HK-2 (cell line): Measurements from ENCODE around the gene SV2C.
"Not testable (repeated sequence)": the region's sequence is repeated elsewhere in the genome, so short reads cannot be mapped to it uniquely, and the experiment has no call there.

ENCODE experiments used
- DNase-seq: peaks from one replicate; pipeline ENCODE4 v3.0.0-alpha.2; 2018; ENCODE audit not compliant: unreplicated experiment

SV2C gene

DNA sequence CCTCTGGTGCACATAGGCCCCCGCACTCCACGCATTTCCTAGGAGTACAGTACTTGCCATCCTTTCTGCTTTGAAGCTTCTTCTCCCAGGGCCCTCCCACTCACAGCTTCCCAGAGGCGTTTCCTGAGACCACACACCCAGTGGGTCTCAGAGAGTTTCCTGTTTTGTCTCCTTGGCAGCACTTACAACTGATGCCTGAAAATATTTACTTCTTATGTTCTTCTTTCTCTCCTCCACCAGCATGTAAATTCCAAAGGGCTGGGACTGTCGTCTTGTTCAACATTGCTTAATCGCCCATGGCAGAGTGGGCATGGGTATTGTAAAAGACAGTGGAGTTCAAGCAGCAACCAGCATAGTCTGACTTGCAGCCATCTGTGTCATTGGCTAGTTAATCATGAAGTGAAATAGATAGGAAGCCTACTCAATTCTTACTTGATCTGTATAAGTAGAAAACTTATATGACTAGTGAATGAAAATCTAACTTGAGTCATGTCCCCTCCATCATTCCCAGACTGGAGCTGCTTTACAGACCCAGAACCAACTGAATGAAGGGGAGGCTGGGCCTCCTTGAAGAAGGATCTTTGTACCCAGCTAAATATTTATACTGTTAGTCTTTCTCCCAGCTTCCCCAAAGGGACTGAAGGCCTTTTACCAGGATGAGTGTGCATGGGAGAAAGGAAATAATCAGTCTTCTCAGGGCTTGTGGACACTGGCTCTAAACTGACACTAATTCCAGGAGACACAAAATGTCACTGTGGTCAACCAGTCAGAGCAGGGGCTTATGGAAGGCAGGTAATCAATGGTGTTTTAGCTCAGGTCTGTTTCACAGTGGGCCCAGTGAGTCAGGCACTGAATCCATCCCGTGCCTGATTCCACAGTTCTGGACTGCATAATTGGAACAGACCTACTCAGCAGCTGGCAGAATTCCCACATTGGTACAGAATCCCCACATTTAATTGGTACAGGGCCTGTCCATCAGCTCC lies 116.4 kb downstream of the SV2C start:
- no peak for DNase-seq

- no peak for DNase-seq
Measured at GRCh38 chr5:76202182-76202581, 119.0 kb downstream of the SV2C start.

DNA sequence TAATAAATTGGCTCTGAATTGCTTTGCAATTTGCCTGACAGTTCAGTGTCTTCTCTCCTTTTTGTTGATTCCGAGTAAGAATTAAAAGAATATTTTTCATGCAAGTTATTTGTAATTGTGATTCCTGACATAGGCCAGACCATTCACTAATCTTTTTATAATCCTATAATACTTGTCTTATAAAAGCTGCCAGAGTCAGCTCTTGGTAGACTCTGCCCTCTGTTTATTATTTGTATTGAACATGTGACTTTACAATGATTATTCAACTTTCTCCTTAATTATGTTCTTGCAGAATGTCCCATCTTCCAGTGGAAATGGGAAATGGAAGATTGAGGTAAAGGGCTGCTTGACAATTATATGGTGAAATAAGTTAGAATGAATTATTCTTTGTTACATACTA lies 121.0 kb downstream of the SV2C start:
- DNase-seq, result no peak

DNA sequence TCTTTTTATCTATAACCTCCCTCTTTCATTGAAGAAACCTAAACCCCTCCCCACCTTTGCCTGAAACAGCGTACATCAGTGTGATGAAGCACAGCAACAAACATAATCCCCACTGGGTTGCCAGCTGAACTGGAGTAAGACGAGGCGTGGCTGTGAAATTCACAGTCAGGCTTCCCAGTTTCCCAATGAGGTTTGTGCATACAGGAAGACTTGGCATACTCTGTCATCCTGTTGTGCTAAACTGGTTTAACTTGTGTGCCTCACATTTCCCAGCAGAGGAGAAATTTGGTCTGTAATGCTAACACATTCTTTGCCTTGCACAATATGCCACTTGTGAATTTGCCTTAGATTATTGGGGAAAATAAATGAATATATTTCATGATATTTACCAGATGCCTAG lies 121.5 kb downstream of the SV2C start:
- DNase-seq, result no peak

- DNase-seq, result no peak
Measured at GRCh38 chr5:76207120-76207519, 123.9 kb downstream of the SV2C start.

- no peak for DNase-seq
Measured at GRCh38 chr5:76209297-76209696, 126.1 kb downstream of the SV2C start.

- DNase-seq, result no peak
Measured at GRCh38 chr5:76210946-76211345, 127.8 kb downstream of the SV2C start.

DNA sequence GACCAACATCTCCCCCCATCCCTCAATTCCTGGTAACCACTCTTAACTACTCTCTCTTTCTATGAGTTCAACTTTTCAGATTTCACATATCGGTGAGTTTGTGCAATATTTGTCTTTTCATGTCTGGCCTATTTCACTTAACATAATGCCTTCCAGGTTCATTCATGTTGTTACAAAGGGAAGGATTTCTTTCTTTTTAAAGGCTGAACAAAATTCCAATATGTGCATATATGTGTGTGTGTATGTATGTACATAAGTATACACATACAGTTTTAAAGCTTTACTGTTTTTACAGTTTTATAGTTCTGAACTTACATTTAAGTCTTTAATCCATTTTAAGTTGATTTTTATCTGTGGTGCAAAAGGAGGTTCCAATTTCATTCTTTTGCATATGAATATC lies 130.7 kb downstream of the SV2C start:
- no peak for DNase-seq

GRCh38 chr5:76216748-76217147 lies 133.6 kb downstream of the SV2C start:
- DNase-seq, result no peak

DNA sequence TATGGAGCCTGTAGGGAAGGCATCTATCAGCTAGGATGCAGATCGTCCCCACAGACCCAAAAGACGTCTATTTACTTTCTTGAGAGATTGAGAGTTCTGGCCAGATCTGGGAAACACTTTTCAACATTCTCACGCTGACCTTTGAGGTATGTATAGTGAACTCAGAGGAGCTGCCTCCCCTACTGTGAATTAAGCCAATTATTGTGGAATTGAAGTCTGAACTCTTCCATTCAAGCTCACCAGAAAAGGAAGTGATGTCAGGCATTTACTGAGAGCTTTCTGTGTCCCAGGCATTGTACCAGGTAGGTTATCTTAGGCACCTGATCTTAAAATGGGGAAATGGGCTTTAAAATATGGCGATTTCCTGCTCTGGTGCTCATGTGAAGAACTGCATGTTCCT lies 136.5 kb downstream of the SV2C start:
- no peak for DNase-seq

DNA sequence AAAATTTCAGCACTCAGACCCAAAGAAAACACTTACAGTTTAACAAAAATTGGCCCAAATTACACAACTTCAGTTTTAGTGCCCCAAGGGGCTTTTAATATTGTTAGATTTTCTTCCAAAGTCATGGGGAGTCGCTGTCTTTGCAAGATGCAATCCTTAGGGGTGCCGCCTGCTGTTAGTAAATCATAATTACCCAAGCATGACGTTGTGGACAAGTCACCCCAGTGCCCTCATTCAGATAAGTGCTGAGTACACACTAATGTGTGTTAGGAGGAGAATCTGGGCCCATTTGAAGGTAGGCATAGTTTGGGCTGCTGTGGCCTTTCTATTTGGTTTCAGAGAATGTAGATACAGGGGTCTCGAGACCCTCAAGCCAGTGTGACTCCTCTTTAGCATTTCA lies 138.1 kb downstream of the SV2C start:
- no peak for DNase-seq

DNA sequence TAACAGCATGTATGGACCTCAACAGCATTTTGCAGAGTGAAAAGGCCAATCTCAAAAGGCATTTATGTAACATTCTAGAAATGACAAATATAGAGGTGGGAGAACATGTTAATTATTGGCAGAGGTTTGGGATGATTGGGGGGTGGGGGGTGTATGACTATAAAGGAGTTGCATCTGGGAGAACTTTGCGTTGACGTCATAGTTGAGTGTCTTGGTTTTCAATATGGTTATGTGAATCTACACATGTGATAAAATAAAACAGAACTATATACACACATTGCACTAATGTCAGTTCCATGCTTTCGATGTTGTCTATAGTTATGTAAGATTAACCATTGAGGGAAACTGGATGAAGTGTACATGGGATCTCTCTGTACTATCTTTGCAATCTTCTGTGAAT lies 139.1 kb downstream of the SV2C start:
- DNase-seq, result no peak

- DNase-seq, result no peak
Measured at GRCh38 chr5:76223696-76224095, 140.5 kb downstream of the SV2C start.

DNA sequence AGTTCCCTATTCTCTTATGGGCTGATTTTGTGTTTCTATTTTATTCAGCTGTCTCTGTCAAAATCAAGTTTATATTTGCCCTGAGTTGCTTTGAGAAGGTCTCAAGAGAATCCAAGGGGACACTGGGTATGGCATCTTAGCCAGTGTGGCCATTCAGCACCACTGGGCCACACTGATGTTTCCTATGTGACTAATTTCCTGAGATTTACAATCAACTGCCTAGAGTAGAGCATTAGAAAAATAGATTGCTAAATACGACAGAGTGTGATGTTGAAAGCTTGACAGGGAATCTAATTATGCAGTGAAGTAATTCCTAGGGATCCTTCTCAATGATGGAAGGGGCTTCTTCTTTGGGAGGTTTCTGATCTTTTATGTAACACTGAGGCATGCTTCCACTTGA lies 141.7 kb downstream of the SV2C start:
- DNase-seq, result no peak

DNA sequence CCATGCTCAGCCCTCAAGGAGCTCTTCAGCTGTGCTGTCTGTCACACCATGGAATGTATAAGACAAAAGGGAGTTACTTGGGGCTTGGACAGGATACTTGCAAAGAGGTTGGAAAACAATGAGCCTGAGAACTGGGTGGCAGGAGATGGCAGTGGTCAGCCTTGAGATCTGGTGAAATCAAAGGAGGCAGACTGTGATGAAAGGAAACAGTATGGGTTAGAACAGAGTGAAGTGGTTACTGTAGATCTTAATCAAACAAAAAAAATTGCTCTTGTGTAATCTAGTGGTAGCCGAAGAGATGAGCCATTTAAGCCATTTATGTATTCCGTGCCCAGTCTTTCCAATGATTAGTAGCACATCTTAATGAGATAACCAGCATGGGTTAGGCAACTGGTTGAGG lies 142.2 kb downstream of the SV2C start:
- DNase-seq, result no peak

DNA sequence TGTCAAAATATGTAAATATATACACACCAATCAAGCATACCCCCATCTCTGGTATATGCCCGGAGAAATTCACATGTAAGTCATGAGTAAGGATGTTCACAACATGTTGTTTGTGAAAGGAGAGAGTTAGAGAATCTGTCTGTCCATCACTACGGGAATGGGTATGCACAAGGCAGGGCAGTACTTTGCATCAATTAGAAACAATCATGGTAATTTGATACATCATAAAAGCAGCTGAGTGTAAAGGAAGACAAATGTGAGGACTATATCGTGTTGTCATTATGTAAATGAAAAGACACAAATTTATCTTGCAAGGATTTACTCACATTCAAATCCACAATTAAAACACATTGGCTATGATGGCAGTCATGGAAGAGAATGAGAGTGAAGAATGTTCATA lies 146.7 kb downstream of the SV2C start:
- no peak for DNase-seq

GRCh38 chr5:76230711-76231285 lies 147.6 kb downstream of the SV2C start:
- no peak for DNase-seq

DNA sequence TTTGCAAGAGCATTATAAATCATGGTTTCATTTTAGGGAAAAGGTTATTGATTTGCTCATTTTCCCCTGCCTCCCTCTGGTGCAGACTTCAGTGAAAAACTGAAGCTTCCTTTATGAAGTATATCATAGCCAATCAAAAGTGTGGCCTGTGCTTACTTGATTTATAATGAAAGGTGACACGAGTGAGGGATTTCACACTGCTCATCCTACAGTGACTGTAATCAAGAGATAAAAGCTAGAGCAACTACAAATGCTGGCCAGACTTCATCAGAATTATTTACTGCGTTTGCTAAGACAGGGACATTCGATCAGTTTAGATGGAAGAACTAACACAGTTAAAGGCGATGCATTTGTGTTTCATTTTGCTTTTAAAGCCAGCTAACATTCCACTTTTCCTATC lies 151.5 kb downstream of the SV2C start:
- DNase-seq, result no peak

- no peak for DNase-seq
Measured at GRCh38 chr5:76236684-76237083, 153.5 kb downstream of the SV2C start.

GRCh38 chr5:76240336-76240735 lies 157.2 kb downstream of the SV2C start:
- no peak for DNase-seq

DNA sequence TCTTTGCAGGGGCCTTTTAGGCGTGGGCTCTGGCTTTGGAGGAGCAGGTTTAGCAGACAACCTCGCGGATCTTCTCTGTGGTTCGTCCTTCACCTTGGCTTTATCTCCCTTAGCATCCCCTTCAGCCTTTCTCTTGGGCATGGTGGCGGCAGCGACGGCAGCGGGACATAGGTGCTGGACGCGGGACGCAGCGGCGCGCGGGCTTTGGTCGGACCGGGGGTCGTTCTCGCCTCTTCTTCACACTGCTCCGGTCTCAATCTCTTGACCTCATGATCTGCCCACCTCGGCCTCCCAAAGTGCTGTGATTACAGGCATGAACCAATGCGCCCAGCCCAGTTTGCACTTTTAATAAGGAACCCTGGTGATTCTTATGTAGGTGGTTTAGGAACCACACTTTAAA lies 159.0 kb downstream of the SV2C start:
- not testable (repeated sequence) for DNase-seq

GRCh38 chr5:76245590-76245989 lies 162.4 kb downstream of the SV2C start:
- no peak for DNase-seq

DNA sequence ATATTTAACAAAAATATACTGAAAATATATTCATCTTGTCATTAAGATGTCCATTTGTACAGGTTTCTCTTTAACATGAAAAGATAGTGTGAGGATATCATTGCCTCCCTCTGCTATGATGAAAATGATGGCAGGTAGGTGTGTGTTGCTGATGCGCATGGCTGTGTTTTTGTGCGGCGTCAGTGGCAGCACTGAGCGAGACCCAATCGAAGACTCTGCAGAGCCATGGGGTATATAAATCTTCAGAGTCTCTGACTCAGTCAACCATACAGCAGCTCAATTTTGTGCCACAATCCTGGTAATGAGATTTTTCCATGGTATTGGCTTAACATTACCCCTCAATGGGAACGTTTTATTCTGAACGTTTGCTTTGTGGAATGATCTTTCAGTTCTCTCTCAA lies 166.4 kb downstream of the SV2C start:
- DNase-seq, result no peak
